HG03460 (cell line): ENCODE measurements around the gene ARRB1.

Experiments used
- ATAC-seq: cut with Tn5 transposase; IDR thresholded peaks from one replicate; pipeline ENCODE4 v1.9.1; 2021; ENCODE audit not compliant: unreplicated experiment

Gene ARRB1

DNA sequence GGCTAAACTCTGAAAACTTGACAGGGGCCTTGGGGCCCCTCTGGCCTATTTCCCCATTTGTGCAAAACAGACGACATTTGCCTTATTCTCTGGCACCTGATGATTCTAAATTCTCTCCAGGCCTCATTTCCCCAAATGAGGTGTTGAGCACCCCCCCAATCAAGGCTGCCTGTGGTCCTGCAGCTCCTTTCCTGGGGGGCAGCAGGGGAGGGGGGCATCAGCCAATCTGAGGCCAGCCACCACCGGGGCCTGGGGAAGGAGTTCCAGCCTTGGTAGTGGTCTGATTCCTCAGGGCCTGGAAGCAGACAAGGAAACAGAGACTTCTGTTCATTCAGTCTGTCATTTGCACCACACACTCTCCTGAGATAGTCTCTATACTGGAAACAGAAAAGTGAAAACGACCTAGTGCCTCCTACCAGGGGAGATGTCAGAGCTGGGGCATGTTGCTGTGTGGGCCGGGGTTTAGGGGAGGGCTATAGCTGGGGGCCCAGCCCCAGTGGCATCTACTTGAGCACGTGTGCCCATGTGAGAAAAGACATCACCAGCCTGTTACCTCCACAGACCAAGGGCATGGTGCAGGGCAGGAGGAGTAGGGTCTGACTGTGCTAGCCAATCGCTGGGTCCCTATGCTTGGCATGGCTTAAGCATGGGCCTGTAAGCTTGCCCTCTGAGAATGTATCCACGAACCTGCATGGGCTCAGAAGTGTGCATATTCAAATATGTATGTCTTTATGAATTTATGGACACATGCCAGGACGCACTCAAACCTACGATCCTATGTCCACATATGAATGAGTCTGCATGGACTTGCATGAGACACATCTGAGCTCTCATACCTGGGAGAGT, 112.6 kb downstream of the ARRB1 start:
- ATAC-seq, result no peak

DNA sequence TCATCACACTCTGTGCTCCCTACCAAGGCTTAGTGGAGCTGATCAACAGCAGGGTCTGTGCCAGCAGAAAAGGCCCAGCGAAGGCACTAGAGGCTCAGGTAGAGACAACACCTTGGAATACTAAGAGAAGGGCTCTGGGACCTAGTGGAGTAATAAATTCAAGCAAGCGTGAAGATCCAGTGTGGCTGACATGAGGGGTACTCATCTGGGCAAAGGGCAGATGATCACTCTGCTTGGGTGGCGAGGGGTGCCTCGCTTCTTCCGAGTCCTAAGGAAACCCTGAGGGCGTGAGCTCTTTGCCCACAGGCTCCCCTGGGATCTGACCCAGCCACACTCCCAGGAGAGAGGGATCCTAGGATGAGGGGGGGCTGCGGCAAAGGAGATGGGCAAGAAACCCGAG, 114.4 kb downstream of the ARRB1 start:
- no peak for ATAC-seq

DNA sequence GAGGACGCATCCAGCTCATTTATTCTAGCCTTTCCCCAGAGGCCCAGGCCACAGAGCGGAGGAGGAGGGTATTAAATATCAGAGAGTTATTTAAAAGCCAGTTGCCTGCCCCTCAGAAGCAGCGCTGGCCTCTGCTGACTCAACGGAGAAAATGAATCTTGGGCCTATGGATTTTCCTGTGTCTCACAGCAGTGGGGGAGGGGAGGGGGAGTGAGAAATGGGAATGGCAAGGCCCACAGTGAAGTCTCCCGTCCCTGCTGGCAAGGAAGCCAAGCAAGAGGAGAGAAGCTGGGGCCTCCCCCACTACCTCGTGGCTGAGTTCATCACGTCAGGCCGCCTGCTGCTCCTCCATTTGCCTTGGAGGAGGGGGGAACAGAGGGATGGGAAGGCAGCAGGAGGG, 115.4 kb downstream of the ARRB1 start:
- no peak for ATAC-seq

DNA sequence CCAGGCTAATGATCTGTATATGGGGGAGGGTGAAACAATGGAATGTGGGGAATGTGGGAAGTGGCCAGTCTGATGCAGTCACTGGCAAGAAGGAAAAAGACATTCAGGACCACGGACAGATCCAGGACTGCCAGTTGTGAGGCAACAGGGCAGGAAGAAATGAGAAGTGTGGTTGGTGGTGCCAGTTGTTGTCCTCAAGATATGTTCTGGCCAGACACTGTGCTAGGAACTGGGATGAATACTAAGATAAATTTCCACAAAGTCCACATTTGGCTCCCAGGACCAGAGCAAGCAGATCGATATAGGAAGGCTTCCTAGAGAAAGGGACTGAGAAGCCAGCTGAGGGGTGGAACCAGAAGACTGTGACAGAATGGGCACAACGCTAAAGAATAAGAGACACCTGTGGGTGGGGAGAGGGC, 117.7 kb downstream of the ARRB1 start:
- ATAC-seq, result no peak

DNA sequence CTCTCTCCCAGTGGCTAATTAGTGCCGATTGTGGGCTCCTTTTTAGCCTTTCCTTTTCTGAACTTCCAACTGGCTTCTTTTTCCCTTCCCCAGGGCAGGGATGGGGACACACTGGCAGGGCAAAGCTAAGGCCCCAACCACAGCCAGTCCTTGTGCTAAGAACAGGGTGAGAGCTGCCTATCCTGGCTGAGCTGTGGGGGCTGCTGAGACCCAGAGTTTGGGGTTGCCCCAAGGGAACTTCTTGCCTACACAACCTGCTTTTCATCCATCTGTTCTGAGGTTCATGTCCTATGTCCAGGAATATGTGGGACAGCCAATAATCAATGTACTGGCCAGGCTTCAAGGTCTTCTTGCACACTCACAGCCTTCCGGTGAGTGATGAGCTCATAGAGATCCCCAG, 120.8 kb downstream of the ARRB1 start:
- ATAC-seq, result no peak

DNA sequence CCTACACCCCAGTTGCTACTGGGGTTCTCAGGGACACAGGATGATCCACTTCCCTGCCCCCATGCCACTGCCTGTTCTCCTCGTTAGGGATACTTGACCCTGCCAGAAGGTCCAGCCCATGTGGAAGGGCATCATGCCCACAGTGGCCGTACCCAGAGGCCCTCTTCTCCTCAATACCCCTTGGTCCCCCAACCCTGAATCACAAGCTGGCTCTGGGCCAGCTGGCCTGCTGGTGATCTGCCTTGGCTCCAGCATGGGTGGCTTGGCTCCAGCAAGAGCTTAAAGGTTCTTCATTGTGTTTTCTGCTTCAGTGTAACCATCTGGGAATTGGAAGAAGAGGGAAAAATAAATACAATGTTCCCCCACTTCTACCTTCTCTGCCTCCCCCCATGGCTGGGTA, 122.0 kb downstream of the ARRB1 start:
- ATAC-seq, result no peak

DNA sequence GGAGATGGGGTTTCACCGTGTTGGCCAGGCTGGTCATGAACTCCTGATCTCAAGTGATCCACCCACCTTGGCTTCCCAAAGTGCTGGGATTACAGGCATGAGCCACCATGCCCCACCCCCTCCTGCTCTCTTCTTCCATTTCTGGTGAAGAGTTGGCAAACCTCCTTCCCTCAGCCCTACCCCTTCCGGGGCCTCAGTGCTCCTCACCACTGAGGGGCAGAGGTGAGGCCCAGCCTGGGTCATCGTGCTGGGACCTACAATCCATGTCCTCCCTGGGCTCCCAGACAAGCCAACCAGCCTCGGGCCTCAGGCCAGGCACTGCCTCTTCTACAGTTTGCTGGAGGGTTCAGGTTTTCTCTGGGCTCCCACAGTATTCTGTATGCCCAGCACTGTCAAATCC, 125.7 kb downstream of the ARRB1 start:
- ATAC-seq, result no peak

DNA sequence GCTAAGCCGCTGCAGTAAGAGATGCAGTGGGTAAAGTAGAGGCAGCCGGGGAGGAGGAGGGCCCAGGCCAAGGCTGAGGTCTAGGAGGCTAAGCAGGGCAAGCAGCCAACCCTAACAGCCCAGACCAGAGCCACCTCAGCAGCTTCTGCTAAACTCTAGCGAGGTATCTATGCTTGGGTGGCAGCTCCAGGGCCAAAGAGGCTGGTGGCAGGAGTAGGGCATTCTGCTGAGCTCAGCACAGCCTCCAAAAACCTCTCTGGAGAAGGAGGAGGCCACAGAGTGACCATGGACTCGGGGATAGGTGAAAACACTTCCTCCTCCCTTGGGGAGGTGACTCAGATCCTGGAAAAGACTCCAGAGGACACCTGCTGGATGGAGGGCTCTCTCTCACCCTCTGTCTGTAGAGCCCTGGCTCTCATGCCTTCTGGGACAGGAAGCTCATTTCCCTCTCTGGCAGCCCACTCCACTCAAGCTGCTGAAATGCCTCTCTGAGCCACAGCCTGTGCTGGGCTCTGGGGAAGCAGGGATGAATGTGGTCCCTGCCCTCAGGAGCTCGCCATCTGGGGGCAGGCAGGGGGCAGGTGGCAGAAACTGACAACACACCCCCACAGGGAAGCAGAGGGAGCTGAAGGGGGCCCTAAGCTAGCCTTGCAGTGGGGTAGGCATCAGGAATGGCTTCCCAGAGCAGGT, 127.4 kb downstream of the ARRB1 start:
- no peak for ATAC-seq

DNA sequence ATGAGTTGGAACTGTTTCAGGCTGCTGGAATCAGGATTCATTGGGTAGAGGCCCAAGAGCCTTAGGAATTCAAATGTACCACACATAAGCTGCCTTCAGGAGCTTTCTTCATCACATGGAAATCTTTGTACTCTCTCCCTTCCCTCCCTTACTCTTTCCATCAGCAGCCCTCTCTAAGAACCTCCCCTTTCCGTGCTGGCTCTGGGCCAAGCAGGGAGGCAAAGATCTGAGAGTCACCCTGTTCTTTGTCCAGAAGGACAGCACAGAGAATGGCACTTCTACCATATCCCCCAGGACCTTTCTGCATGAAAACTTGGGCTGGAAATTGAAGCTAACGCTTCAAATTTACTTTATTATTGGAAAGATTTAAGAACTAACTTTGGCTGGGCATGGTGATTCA, 131.6 kb downstream of the ARRB1 start:
- no peak for ATAC-seq

DNA sequence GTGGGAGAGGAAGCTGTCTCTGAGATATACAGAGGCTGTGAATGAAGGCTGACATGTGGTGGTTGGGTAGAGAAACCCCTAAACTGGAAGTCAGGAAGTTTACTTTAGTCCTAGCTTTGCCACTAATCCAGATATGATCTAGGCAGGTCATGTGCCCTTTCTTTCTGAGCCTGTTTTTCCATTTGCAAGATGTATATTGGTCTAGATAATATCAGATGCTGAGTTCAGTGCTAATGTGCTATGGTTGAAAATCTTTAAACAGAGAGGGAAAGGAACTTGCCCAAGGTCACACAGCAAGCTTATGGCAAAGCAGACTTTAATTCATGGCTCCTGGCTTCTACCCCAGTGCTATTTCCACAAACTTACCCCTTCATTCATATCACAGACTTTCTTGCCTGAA, 136.6 kb downstream of the ARRB1 start:
- ATAC-seq, result no peak

DNA sequence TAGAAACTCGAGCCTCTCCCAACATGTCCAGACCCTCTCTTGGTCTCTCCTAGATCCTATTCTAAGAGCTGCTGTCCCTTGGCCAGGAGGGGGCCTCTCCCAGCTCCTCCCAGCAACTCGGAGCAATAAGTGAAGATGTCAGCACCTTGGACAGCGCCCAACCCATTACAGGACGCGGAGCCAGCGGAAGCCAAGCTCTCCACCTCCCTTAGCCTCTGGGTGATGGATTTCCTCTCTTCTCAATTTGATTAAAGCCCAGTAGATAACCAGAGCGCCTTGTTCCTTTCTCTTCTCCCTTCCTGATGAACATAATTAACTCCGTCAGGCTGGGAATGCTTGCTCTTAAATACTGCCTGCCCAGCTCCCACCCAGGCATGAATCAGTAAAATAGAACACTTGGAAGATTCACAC, 137.0 kb downstream of the ARRB1 start:
- ATAC-seq, result no peak
